ENCODE data around the gene MSH5.
"Not testable (repeated sequence)": the region's sequence is repeated elsewhere in the genome, so short reads cannot be mapped to it uniquely, and the experiment has no call there.

MSH5 gene

GRCh38 chr6:31781244-31782125 is 41.7 kb downstream of the MSH5 start:
- no peak for TF ChIP-seq JUND (IDR thresholded peaks at IDR 0.05; ENCODE audit: low read depth)
- in situ Hi-C loops (cut with HindIII; ENCODE audit: low pct_unique_long_range_greater_than_20kb, low sequenced_read_pairs): no loop called here
- no peak for DNase-seq (ENCODE audit: low read depth in 1 of 2, low spot score in 1 of 2)

DNA sequence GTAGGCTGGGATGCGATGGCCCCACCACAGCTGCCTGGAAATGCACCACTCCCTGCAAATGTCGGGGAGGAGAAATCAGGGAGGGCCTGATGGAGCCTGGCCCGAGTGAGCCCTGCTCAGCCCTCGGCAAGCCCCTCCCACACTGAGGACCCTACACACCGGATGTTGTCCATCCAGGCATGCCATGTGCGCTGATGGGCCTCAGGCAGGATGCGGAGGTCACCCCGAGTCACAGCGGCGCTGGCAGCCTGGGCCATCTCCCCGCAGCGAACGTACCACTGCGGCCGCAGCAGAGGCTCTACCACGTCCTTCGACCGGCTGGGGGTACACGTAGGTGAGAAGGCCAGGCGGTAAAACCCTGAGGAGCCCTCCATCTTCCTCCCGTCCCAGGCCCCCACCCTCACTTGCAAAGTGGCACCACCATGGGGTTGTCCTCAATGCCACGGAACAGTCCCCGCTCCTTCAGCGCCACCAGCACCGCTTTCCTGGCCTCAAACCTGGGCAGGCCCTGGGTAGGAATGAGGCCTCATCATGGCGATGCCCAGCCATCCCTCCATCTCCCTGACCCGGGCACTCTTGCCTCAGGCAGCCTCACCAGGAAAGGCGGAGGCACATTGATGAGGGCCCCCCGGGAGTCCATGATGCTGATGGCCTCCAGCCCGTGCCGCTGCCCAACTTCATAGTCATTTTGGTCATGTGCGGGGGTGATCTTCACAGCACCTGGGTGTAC is 42.5 kb downstream of the MSH5 start:
- in situ Hi-C loops (cut with HindIII; ENCODE audit: low pct_unique_long_range_greater_than_20kb, low sequenced_read_pairs): no loop called here
- no peak for TF ChIP-seq JUND (IDR thresholded peaks at IDR 0.05; ENCODE audit: low read depth)
- no peak for DNase-seq (ENCODE audit: low read depth in 1 of 2, low spot score in 1 of 2)

- no peak for TF ChIP-seq JUND (IDR thresholded peaks at IDR 0.05; ENCODE audit: low read depth)
- no peak for DNase-seq (ENCODE audit: low read depth in 1 of 2, low spot score in 1 of 2)
- in situ Hi-C loops (cut with HindIII; ENCODE audit: low pct_unique_long_range_greater_than_20kb, low sequenced_read_pairs): no loop called here
These were observed 44.5 kb downstream of the MSH5 start for GRCh38 chr6:31784098-31784925.

- no peak for DNase-seq (ENCODE audit: low read depth in 1 of 2, low spot score in 1 of 2)
- TF ChIP-seq JUND (IDR thresholded peaks at IDR 0.05; ENCODE audit: low read depth): no peak
- in situ Hi-C loops (cut with HindIII; ENCODE audit: low pct_unique_long_range_greater_than_20kb, low sequenced_read_pairs): no loop called here
These were observed 45.7 kb downstream of the MSH5 start for GRCh38 chr6:31785475-31785874.

DNA sequence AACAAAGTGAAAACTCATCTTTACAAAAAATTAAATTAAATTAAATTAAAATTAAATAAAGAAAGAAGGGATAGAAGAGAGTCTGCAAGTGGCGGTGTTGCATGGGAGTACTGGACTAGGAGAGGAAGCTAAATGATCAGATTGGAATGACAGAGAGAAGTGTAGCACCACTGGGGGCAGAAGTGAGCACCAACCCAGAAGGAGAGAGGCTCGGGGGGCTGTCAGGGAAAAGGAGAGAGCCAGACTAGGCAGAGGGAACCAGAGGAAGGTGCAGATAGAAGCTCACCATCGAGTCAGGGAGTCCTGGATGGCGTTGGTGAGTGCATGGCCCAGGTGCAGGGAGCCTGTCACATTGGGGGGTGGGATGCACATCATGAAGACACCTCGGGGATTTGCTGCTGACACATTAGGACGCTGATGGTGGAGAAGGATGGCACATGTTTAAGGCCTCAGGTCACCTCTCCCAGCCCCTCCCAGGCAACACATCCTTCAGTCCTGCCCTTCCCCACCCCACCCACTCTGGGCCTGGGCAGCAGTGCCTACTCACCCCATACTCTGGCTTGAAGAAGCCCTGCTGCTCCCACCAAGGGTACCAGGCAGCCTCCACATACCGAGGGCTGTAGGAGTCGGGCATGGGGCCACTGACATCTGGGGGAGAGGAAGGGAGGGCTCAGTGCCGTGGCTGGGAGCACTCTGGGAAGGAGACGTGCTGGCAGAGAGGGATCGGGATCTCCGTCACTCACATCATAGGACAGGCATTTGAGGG is 51.7 kb downstream of the MSH5 start:
- peak; percentile 52 to 63 for DNase-seq (ENCODE audit: low read depth in 1 of 2, low spot score in 1 of 2)
- in situ Hi-C loops (cut with HindIII; ENCODE audit: low pct_unique_long_range_greater_than_20kb, low sequenced_read_pairs): no loop called here
- no peak for TF ChIP-seq JUND (IDR thresholded peaks at IDR 0.05; ENCODE audit: low read depth)

DNA sequence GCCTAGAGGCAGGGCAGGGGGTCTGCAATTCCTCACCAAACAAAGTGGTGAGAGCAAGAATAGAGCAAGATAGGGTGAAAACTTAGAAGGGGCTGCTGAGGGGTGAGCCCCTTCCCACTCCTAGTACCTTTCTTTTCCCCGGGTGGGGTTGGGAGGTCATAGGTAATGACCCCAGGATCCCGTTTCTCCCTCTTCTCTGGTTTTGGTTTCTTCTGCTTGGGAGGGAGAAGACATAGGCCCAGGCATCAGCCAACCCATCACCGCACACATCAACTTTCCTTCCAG is 52.2 kb downstream of the MSH5 start:
- in situ Hi-C loops (cut with HindIII; ENCODE audit: low pct_unique_long_range_greater_than_20kb, low sequenced_read_pairs): no loop called here
- no peak for DNase-seq (ENCODE audit: low read depth in 1 of 2, low spot score in 1 of 2)
- TF ChIP-seq JUND (IDR thresholded peaks at IDR 0.05; ENCODE audit: low read depth): no peak

DNA sequence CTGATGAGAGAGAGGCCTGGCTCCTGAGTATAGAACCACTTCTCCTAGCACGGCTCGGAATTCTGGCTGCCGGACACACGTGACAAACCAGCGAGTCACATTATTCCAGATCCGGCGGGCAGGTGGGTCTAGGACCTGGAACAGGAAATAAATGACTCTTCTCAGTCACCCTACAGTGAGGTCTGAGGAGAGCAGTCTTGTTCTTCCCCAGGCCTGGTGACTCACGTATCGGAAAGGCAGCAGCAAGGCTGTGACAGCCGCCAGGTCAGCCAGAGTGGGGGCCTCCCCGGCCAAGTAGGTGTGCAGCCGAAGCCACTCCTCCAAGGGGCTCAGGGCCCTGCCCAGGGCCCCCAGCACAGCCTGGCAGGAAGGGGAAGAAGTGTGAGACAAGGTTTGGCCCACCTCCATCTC is 53.0 kb downstream of the MSH5 start:
- DNase-seq (ENCODE audit: low read depth in 1 of 2, low spot score in 1 of 2): no peak
- no peak for TF ChIP-seq JUND (IDR thresholded peaks at IDR 0.05; ENCODE audit: low read depth)
- in situ Hi-C loops (cut with HindIII; ENCODE audit: low pct_unique_long_range_greater_than_20kb, low sequenced_read_pairs): no loop called here

DNA sequence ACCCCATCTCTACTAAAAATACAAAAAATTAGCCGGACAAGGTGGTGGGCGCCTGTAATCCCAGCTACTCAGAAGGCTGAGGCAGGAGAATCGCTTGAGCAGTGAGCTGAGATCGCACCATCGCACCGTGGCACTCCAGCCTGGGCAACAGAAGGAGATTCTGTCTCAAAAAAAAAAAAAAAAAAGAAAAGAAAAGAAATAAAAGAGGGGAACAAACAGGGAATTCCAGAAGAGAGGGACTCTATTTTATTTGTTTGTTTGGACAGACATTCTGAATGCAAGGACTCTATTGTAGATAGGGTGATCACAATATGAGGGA is 54.1 kb downstream of the MSH5 start:
- in situ Hi-C loops (cut with HindIII; ENCODE audit: low pct_unique_long_range_greater_than_20kb, low sequenced_read_pairs); DNase-seq (ENCODE audit: low read depth in 1 of 2, low spot score in 1 of 2): not testable (repeated sequence)

- no peak for DNase-seq (ENCODE audit: low read depth in 1 of 2, low spot score in 1 of 2)
- in situ Hi-C loops (cut with HindIII; ENCODE audit: low pct_unique_long_range_greater_than_20kb, low sequenced_read_pairs): no loop called here
- no peak for TF ChIP-seq JUND (IDR thresholded peaks at IDR 0.05; ENCODE audit: low read depth)
These were observed 54.6 kb downstream of the MSH5 start for GRCh38 chr6:31794294-31794865.

- no peak for TF ChIP-seq JUND (IDR thresholded peaks at IDR 0.05; ENCODE audit: low read depth)
- peak in 1 of 2 experiments; percentile 53 for DNase-seq (ENCODE audit: low read depth in 1 of 2, low spot score in 1 of 2)
- in situ Hi-C loops (cut with HindIII; ENCODE audit: low pct_unique_long_range_greater_than_20kb, low sequenced_read_pairs): no loop called here
These were observed 55.2 kb downstream of the MSH5 start for GRCh38 chr6:31794866-31795615.

- no peak for TF ChIP-seq JUND (IDR thresholded peaks at IDR 0.05; ENCODE audit: low read depth)
- in situ Hi-C loops (cut with HindIII; ENCODE audit: low pct_unique_long_range_greater_than_20kb, low sequenced_read_pairs): no loop called here
- peak; percentile 95 to 99 for DNase-seq (ENCODE audit: low read depth in 1 of 2, low spot score in 1 of 2)
These were observed 56.0 kb downstream of the MSH5 start, which contains the start of gene VARS1 for GRCh38 chr6:31795616-31796298. VARS1 (minus strand) TSS chr6:31795752; CDS start chr6:31795217, 535 bp downstream.
